ENCODE results near the gene FMN1.

DNA sequence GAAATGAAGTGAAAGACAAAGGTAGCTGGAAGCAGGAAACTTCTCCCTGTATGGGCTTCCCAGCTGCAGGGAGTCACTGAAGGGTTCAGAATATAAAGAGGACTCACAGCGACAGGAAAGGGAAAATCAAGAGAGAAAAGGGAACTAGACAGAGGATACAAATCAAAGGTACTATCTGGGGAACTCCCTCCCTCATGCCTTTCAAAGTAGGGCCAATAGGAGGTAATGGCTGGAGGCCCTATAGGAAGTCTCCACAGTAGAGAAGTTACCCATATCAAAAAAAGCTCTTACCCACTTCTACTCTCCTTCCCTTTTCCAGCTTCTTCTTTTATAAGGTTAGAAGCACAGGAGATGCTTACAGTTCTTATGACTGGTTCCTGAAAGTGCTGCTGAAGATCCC lies 43.5 kb downstream of the FMN1 start:
- no peak for TF ChIP-seq TAF1 (IDR thresholded peaks at IDR 0.05; ENCODE audit: low read depth)
- no peak for TF ChIP-seq CTCF (IDR thresholded peaks at IDR 0.05; ENCODE audit: poor library complexity, severe bottlenecking)
- TF ChIP-seq RAD21 (conservative IDR thresholded peaks at IDR 0.05) = no peak
- TF ChIP-seq POLR2AphosphoS5 (IDR thresholded peaks at IDR 0.05) = no peak
- no peak for TF ChIP-seq EP300 (conservative IDR thresholded peaks at IDR 0.05; ENCODE audit: poor library complexity, severe bottlenecking)
